Keratinocyte (primary cell): ENCODE results near the gene FBXL17. TPM values are rescaled to one million over a fixed set of nuclear protein-coding genes. Genes with fewer than 3 reads are reported as not detected.

ENCODE experiments used
- DNase-seq: peaks from one replicate; pipeline ENCODE4 v3.0.0-alpha.2; 2011; ENCODE audit warnings: low read depth, missing footprints, low spot score
- FAIRE-seq: peaks from 2 replicates; lab custom pipeline; 2011; peaks lifted over from hg19 to GRCh38; lab: Jason Lieb, UNC
- H2AFZ ChIP-seq: 2 replicates; pipeline ENCODE4 v1.6.0; 2012; ENCODE audit warnings: low read length, control low read depth, inconsistent platforms; ENCODE audit not compliant: control insufficient read depth
- H3K27ac ChIP-seq: 2 replicates; pipeline ENCODE4 v1.5.1; 2011; ENCODE audit warnings: low read length; ENCODE audit not compliant: control insufficient read depth, insufficient read depth
- H3K27me3 ChIP-seq: 3 replicates; pipeline ENCODE4 v1.6.0; 2011; ENCODE audit warnings: low read length; ENCODE audit not compliant: control insufficient read depth, insufficient read depth; ENCODE audit errors: extremely low read depth
- H3K36me3 ChIP-seq, 2 experiments: 2 replicates in 1 of 2; 3 replicates in 1 of 2; pipeline ENCODE4 v1.5.1; 2011; ENCODE audit warnings: low read length in 2 of 2, mild to moderate bottlenecking in 1 of 2; ENCODE audit not compliant: control insufficient read depth in 2 of 2, insufficient read depth in 2 of 2; ENCODE audit errors: extremely low read depth in 1 of 2
- H3K4me1 ChIP-seq: 3 replicates; pipeline ENCODE4 v1.5.1; 2011; ENCODE audit warnings: low read length; ENCODE audit not compliant: control insufficient read depth, insufficient read depth; ENCODE audit errors: extremely low read depth
- H3K4me2 ChIP-seq: 3 replicates; pipeline ENCODE4 v1.6.0; 2011; ENCODE audit warnings: low read depth, low read length; ENCODE audit not compliant: control insufficient read depth, insufficient read depth; ENCODE audit errors: extremely low read depth
- H3K4me3 ChIP-seq, 3 experiments: fragments of 200-600 bp in 1 of 3; sonication (generic) in 1 of 3; 2 replicates in 2 of 3; 3 replicates in 1 of 3; pipeline ENCODE4 v1.5.1; 2011 to 2016; ENCODE audit warnings: low read length in 3 of 3, mild to moderate bottlenecking in 3 of 3, control low read depth in 2 of 3, inconsistent platforms in 1 of 3, low read depth in 1 of 3, mixed read lengths in 1 of 3, mixed run types in 1 of 3, moderate library complexity in 1 of 3; ENCODE audit not compliant: control insufficient read depth in 2 of 3, insufficient read depth in 2 of 3; ENCODE audit errors: extremely low read depth in 1 of 3
- H3K79me2 ChIP-seq: 2 replicates; pipeline ENCODE4 v1.6.0; 2012; ENCODE audit warnings: low read length; ENCODE audit not compliant: control insufficient read depth, insufficient read depth
- H3K9ac ChIP-seq: 3 replicates; pipeline ENCODE4 v1.6.0; 2011; ENCODE audit warnings: low read length; ENCODE audit not compliant: control insufficient read depth, insufficient read depth; ENCODE audit errors: extremely low read depth
- H3K9me1 ChIP-seq: 3 replicates; pipeline ENCODE4 v1.6.0; 2011; ENCODE audit warnings: low read length; ENCODE audit not compliant: control insufficient read depth, insufficient read depth; ENCODE audit errors: extremely low read depth
- H3K9me3 ChIP-seq: 2 replicates; pipeline ENCODE4 v1.5.1; 2012; ENCODE audit warnings: low read depth, low read length; ENCODE audit not compliant: control insufficient read depth
- H4K20me1 ChIP-seq: 3 replicates; pipeline ENCODE4 v1.6.0; 2011; ENCODE audit warnings: low read length; ENCODE audit not compliant: control insufficient read depth, insufficient read depth; ENCODE audit errors: extremely low read depth
- EZH2 ChIP-seq: IDR thresholded peaks from one replicate; pipeline ENCODE4 v1.6.1; 2012; ENCODE audit warnings: inconsistent platforms, mild to moderate bottlenecking, low read length, moderate library complexity
- dilution Hi-C: fragments of 300-500 bp; cut with MboI; formaldehyde crosslinking; loops from one replicate; pipeline ENCODE4 v1.7.0; 2020; ENCODE audit warnings: low sequenced_read_pairs; ENCODE audit not compliant: extremely low pct_ligation_motif_present
- polyA plus RNA-seq, 5 experiments: library from polyadenylated mRNA; depleted of rRNA in 3 of 5; stranded (reverse) in 3 of 5; stranded (forward) in 1 of 5; unstranded in 1 of 5; fragments of >200 nt; gene quantifications; 1 replicate in 1 of 5; 2 replicates in 3 of 5; 3 replicates in 1 of 5; pipeline versions ENCODE4 v1.2.1 to v1.2.3, GENCODE V29; 2011 to 2012; ENCODE audit warnings: missing spikeins in 2 of 5, low read depth in 1 of 5, low replicate concordance in 1 of 5
- TF ChIP-seq, protein P1 (sequence below), 3 experiments: IDR thresholded peaks in 1 of 3; conservative IDR thresholded peaks in 1 of 3; optimal IDR thresholded peaks in 1 of 3; 2 replicates in 2 of 3; 3 replicates in 1 of 3; pipeline versions ENCODE3 to v1.5.1; 2011; ENCODE audit warnings: low read length in 3 of 3, mild to moderate bottlenecking in 3 of 3, moderate library complexity in 2 of 3, control low read depth in 1 of 3, inconsistent platforms in 1 of 3; ENCODE audit not compliant: insufficient read depth in 2 of 3; ENCODE audit errors: extremely low read depth in 1 of 3

Gene FBXL17
- polyA plus RNA-seq, 1 donor (not counting 4 experiments of a cell fraction or from before 2014, with no cell fraction given): 5.7 TPM

DNA sequence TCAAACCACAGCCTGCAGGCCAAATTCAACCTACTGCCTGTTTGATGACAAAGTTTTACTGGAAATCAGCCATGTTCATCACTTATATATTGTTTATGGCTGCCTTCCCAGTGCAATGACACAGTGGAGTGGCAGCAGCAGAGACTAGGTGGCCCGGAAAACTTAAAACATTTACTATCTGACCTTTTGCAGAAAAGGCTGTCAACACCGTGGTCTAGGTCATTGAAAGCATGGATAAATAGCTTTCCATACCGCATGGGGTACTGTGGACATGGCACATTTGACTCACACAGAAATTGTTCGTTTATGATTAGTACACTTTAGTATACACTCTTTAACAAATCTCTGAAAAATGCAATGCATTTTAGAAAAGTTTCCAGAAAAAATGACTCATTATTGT is 412.9 kb downstream of the FBXL17 start:
- DNase-seq: no peak
- FAIRE-seq: no peak
- Histone ChIP-seq H3K36me3 (no peaks in the 10 kb centered on the region), H3K9me3 (no peaks in the 10 kb centered on the region), H3K9me1 (no peaks in the 10 kb centered on the region), H3K9ac (no peak overlapping the region), H3K79me2 (no peaks in the 10 kb centered on the region), H3K4me3 (no peak overlapping the region), H3K4me2 (no peak overlapping the region), H3K27ac (no peak overlapping the region), H2AFZ (no peak overlapping the region), H3K4me1 (no peaks in the 10 kb centered on the region), H3K27me3 (no peaks in the 10 kb centered on the region), H4K20me1 (no peaks in the 10 kb centered on the region)
- dilution Hi-C loops: no loop called here
- TF ChIP-seq, protein P1, sequence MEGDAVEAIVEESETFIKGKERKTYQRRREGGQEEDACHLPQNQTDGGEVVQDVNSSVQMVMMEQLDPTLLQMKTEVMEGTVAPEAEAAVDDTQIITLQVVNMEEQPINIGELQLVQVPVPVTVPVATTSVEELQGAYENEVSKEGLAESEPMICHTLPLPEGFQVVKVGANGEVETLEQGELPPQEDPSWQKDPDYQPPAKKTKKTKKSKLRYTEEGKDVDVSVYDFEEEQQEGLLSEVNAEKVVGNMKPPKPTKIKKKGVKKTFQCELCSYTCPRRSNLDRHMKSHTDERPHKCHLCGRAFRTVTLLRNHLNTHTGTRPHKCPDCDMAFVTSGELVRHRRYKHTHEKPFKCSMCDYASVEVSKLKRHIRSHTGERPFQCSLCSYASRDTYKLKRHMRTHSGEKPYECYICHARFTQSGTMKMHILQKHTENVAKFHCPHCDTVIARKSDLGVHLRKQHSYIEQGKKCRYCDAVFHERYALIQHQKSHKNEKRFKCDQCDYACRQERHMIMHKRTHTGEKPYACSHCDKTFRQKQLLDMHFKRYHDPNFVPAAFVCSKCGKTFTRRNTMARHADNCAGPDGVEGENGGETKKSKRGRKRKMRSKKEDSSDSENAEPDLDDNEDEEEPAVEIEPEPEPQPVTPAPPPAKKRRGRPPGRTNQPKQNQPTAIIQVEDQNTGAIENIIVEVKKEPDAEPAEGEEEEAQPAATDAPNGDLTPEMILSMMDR (optimal IDR thresholded peaks at IDR 0.05 in 1 of 3, IDR thresholded peaks at IDR 0.05 in 1 of 3, conservative IDR thresholded peaks at IDR 0.05 in 1 of 3; ENCODE audit: extremely low read depth in 1 of 3, insufficient read depth in 2 of 3, low read length in 3 of 3): no peak
- no peak for TF ChIP-seq EZH2

DNA sequence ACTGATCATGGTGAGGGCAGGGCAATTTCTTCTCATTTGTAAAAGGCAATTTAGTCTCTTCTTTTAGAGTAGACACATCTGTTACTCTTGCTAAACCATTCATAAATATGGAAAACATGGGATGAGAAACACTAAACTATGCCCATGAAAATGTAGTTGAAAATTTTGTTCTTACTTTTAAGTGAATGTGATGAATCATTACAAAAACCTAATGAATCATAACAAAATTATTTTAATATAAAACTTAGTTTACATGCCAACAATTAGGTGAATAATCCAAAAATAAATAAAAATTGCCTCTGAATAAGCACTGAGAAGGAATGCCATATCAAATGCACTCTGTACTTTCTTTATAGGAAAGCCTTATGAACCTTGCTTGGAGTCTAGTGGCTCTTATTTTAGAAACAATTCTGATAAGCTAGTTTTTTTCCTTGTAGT is 413.5 kb downstream of the FBXL17 start:
- Histone ChIP-seq H3K79me2 (no peaks in the 10 kb centered on the region), H3K27me3 (no peaks in the 10 kb centered on the region), H3K9ac (no peak overlapping the region), H3K4me2 (no peak overlapping the region), H3K4me1 (no peaks in the 10 kb centered on the region), H3K9me1 (no peaks in the 10 kb centered on the region), H2AFZ (no peak overlapping the region), H3K4me3 (no peak overlapping the region), H4K20me1 (no peaks in the 10 kb centered on the region), H3K27ac (no peak overlapping the region), H3K36me3 (no peaks in the 10 kb centered on the region), H3K9me3 (no peaks in the 10 kb centered on the region)
- TF ChIP-seq EZH2: no peak
- TF ChIP-seq, protein P1 (optimal IDR thresholded peaks at IDR 0.05 in 1 of 3, IDR thresholded peaks at IDR 0.05 in 1 of 3, conservative IDR thresholded peaks at IDR 0.05 in 1 of 3; ENCODE audit: extremely low read depth in 1 of 3, insufficient read depth in 2 of 3, low read length in 3 of 3): no peak
- DNase-seq (no peak), FAIRE-seq (no peak)
- dilution Hi-C loops: no loop called here
